Right cardiac atrium (tissue), 5 donors: ENCODE results near the gene CGB3. TPM values are rescaled to one million over a fixed set of nuclear protein-coding genes. Genes with fewer than 3 reads are reported as not detected.

ENCODE experiments used
- ATAC-seq, 2 donors: fragments of 200-7000 bp; cut with Tn5 transposase; one replicate each; pipeline versions ENCODE4 v1.8.0 to v1.9.1; 2020; ENCODE audit warnings: moderate library complexity in 2 of 2, mild to moderate bottlenecking in 1 of 2
- DNase-seq, 3 donors: peaks; one replicate each; pipeline ENCODE4 v3.0.0-alpha.2; 2020
- H3K27ac ChIP-seq: one replicate; pipeline ENCODE4 v1.5.1; 2013; ENCODE audit warnings: mild to moderate bottlenecking, low read length, control low read depth, moderate library complexity
- H3K27me3 ChIP-seq: one replicate; pipeline ENCODE4 v1.6.1; 2013; ENCODE audit not compliant: control insufficient read depth, insufficient read depth
- H3K4me1 ChIP-seq: one replicate; pipeline ENCODE4 v1.6.1; 2013; ENCODE audit warnings: low read length; ENCODE audit not compliant: control insufficient read depth, insufficient read depth
- H3K4me3 ChIP-seq: one replicate; pipeline ENCODE4 v1.5.1; 2013; ENCODE audit warnings: low read length, control low read depth
- H3K9me3 ChIP-seq: one replicate; pipeline ENCODE4 v1.6.1; 2013; ENCODE audit warnings: low read length; ENCODE audit not compliant: control insufficient read depth
- WGBS: extraction: QIAGEN DNeasy Blood & Tissue Kit; methylation state at CpG from one replicate; pipeline ENCODE4 v1.1.7; 2013; 5-methylcytosine and 5-hydroxymethylcytosine counted together
- intact Hi-C, 4 donors: fragments of 100-400 bp; cut with DNase I; formaldehyde crosslinking; loops; one replicate each; pipeline versions ENCODE4 v1.11.0 to v1.14.0; 2022 to 2023
- microRNA-seq, 2 donors: library from miRNA; unstranded; fragments of <30 nt; microRNA quantifications; one replicate each; pipeline ENCODE4 v1.2.0, GENCODE V29; 2020 to 2021
- polyA plus RNA-seq: library from polyadenylated mRNA; stranded (reverse); fragments of 200-250 nt; gene quantifications from one replicate; pipeline ENCODE4 v1.2.3, GENCODE V29; 2013
- total RNA-seq, 4 donors: library from RNA; stranded (reverse); fragmentation: NEBNext Ultra II Directional; extraction: Animal tissue kit (Norgen Biotek cat#: 25700); gene quantifications; one replicate each; pipeline ENCODE4 v1.2.1, GENCODE V29; 2021
- donor health status: healthy with polysubstance abuse.
- donor health status: DM: no; HTN: yes; CAD: no.
- donor health status: DM: no; HTN: no; CAD: no.
- donor health status: DM: no; HTN: yes; CAD: no; lungs with severe emphysema.
- donor health status: DM: yes; HTN: yes; CAD: no.

The CGB3 gene
- total and polyA plus RNA-seq, 5 donors: not detected

DNA sequence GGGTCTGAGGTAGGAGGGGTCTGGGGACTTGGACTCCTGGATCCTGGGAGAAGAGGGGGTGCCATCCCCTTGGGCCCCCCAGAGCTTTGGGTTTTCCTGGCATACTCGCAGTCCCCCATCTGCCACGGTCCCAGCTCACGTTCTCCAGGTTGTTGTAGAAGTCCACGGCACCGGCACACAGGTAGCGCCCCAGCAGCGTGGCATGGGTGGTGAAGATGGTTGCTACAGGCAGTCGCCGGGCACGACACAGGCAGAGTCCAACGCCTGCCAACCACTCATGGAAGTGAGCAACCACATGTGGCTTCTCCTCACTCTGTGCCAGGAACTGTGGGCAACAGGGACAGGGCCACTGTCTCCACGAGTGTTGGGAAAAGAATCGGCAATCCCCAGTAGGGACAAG lies 38.4 kb downstream of the CGB3 start:
- intact Hi-C loops: no loop called here
- WGBS: 96% methylated on average over 13 of the region's 13 CpGs
- H3K27ac ChIP-seq: no peak overlapping the region

DNA sequence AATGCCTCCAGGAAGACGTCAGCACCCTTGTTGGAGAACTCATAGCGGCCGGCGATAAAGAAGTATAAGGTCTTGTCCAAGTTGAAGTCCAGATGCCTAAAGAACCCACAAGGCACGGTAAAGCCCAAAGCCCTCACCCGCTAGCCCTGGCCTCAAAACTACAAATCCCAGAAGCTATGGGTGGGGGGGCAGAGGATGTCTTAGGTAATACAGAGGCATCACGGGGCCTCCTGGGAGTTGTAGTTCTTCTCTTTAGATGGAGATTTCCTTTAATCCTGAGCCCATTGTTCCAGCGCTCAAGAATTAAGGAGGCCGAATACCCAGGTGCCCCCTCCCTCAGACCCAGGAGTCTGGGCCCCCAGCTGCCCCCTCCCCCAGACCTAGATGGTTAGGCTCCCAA lies 41.9 kb downstream of the CGB3 start:
- intact Hi-C loops: no loop called here
- Histone ChIP-seq H3K27me3 (no peaks in the 10 kb centered on the region), H3K4me1 (no peaks in the 10 kb centered on the region), H3K9me3 (no peaks in the 10 kb centered on the region), H3K27ac (no peak overlapping the region), H3K4me3 (no peak overlapping the region)
- DNase-seq (no peak), ATAC-seq (no peak)
- WGBS: 95% methylated on average over 9 of the region's 9 CpGs

More for the DNA sequence above, 38.4 kb downstream of the CGB3 start:
- DNase-seq: no peak
- Histone ChIP-seq H3K4me1 (no peaks in the 10 kb centered on the region), H3K9me3 (no peaks in the 10 kb centered on the region), H3K4me3 (no peak overlapping the region), H3K27me3 (no peaks in the 10 kb centered on the region)
- no peak for ATAC-seq

DNA sequence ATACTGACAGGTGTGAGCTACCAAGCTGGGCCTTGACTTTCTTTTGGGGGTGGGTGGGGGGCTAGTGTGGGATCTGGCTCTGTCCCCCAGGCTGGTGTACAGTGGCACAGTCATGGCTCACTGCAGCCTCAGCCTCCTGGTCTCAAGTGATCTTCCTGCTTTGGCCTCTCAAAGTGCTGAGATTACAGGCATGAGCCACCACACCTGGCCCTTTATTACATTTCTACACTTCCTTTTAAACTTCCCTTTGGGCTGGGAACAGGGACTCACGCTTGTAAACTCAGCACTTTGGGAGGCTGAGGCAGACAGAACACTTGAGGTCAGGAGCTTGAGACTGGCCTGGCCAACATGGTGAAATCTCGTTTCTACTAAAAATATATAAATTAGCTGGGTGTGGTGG lies 47.1 kb downstream of the CGB3 start:
- Histone ChIP-seq H3K4me3 (no peak overlapping the region), H3K27ac (no peak overlapping the region), H3K9me3 (no peaks in the 10 kb centered on the region), H3K4me1 (no peaks in the 10 kb centered on the region), H3K27me3 (no peaks in the 10 kb centered on the region)
- 75% methylated on average over 2 of the region's 2 CpGs for WGBS
- intact Hi-C loops: loop anchor here in 2 of 4 donors (10.0 kb wide), 1 partner anchor 182 kb away; no protein-coding TSS in a partner anchor
- no peak for DNase-seq
- ATAC-seq: no peak

DNA sequence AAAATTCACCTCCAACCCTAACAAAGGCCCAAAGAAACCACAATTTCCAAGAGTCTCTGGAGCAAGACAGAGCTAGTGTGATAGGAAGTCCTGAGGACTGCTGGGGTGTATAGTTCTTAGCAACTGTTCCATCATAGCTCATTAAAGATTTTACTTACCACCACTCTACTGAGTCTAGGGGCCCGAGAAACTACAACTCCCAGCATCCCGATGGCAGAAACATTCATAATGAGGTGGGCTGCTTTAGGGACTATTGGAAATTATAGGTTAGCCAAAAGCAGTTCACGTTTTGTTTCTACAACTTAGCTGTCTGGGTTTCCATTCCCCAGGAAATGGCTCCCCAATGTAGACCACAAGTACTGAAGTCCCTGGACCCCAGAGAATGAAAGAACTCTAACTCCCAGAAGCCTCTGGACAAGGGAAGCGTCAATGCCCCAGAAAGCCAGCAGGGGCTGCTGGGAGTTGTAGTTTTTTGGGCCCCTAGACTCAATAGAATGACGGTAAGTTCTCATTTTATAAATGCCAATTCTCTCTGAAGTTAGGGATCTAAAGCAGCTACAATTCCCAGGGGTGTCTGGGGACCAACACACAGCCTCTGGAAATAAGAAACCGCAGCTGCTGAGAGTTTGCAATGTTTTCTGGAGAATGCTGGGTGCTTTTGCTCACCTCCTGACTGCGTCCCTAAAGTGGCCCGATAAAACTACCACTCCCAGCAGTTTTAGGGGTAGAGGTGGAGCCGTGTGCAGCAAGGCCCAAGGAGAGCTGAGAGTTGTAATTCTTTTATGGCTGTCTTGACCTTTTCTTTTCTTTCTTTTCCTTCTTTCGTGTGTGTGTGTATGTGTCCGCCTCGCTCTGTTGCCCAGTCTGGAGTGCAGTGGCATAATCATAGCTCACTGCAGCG lies 47.9 kb downstream of the CGB3 start:
- no peak for ATAC-seq
- intact Hi-C loops: loop anchor here in 2 of 4 donors (10.0 kb wide), 1 partner anchor 181 kb away; no protein-coding TSS in a partner anchor
- Histone ChIP-seq H3K9me3 (no peaks in the 10 kb centered on the region), H3K27ac (no peak overlapping the region), H3K4me3 (no peak overlapping the region), H3K27me3 (no peaks in the 10 kb centered on the region), H3K4me1 (no peaks in the 10 kb centered on the region)
- DNase-seq: no peak
- WGBS: 85% methylated on average over 13 of the region's 13 CpGs

Small RNAs within 50 kb of the gene (microRNA-seq; reads per million reads assigned to microRNA genes)
- gene MIR6798: 0 reads per million in 2 donors

Other genes with a start within 250 kb of the CGB3 start
- 10 to 100 TPM; 24.6 to 46.7 (median 37.9) TPM for gene BCAT2, start 213.3 kb downstream of the CGB3 start, total RNA-seq
- 39.7 TPM for gene BCAT2, start 213.3 kb downstream of the CGB3 start, polyA plus RNA-seq
- gene HSD17B14, start 187.8 kb downstream of the CGB3 start, total RNA-seq: 1 to 10 TPM; 4.0 to 7.6 (median 5.5) TPM
- 4.0 TPM for gene HSD17B14, start 187.8 kb downstream of the CGB3 start, polyA plus RNA-seq
- 10 to 100 TPM; 37.4 to 50.2 (median 44.0) TPM for gene PLEKHA4, start 155.7 kb downstream of the CGB3 start, total RNA-seq
- 32.0 TPM for gene PLEKHA4, start 155.7 kb downstream of the CGB3 start, polyA plus RNA-seq
- 10 to 100 TPM; 60.8 to 80.2 (median 70.9) TPM for gene PPP1R15A, start 151.9 kb downstream of the CGB3 start, total RNA-seq
- gene PPP1R15A, start 151.9 kb downstream of the CGB3 start, polyA plus RNA-seq: 156 TPM
- 1 to 10 TPM in 1 of 4 donors, under 1 TPM in 2, not detected in 1; 0.40 to 1.4 (median 0.46) TPM for gene TULP2, start 125.6 kb downstream of the CGB3 start, total RNA-seq
- 0.07 TPM for gene TULP2, start 125.6 kb downstream of the CGB3 start, polyA plus RNA-seq
- gene NUCB1, start 124.0 kb downstream of the CGB3 start, total RNA-seq: 100 to 1,000 TPM; 275 to 327 (median 307) TPM
- gene NUCB1, start 124.0 kb downstream of the CGB3 start, polyA plus RNA-seq: 213 TPM
- under 1 TPM in 1 of 4 donors, not detected in 3; 0.31 TPM for gene DHDH, start 90.6 kb downstream of the CGB3 start, total RNA-seq
- gene DHDH, start 90.6 kb downstream of the CGB3 start, polyA plus RNA-seq: not detected
- 10 to 100 TPM; 23.8 to 34.6 (median 30.4) TPM for gene BAX, start 69.5 kb downstream of the CGB3 start, total RNA-seq
- 24.4 TPM for gene BAX, start 69.5 kb downstream of the CGB3 start, polyA plus RNA-seq
- gene FTL, start 59.0 kb downstream of the CGB3 start, total RNA-seq: 1,000 to 10,000 TPM; 1,459 to 1,840 (median 1,541) TPM
- gene FTL, start 59.0 kb downstream of the CGB3 start, polyA plus RNA-seq: 1,675 TPM
- gene GYS1, start 31.0 kb downstream of the CGB3 start, total RNA-seq: 10 to 100 TPM; 62.7 to 95.9 (median 89.0) TPM
- gene GYS1, start 31.0 kb downstream of the CGB3 start, polyA plus RNA-seq: 61.4 TPM
- gene RUVBL2, start 30.4 kb downstream of the CGB3 start, total RNA-seq: 10 to 100 TPM; 39.4 to 47.3 (median 45.4) TPM
- 54.5 TPM for gene RUVBL2, start 30.4 kb downstream of the CGB3 start, polyA plus RNA-seq
- gene LHB, start 7.2 kb downstream of the CGB3 start, total RNA-seq: not detected
- gene LHB, start 7.2 kb downstream of the CGB3 start, polyA plus RNA-seq: not detected
- not detected for gene CGB2, start 7.6 kb upstream of the CGB3 start, total RNA-seq
- not detected for gene CGB2, start 7.6 kb upstream of the CGB3 start, polyA plus RNA-seq
- gene CGB1, start 12.6 kb upstream of the CGB3 start, total RNA-seq: not detected
- not detected for gene CGB1, start 12.6 kb upstream of the CGB3 start, polyA plus RNA-seq
- gene CGB5, start 19.5 kb upstream of the CGB3 start, total RNA-seq: not detected
- not detected for gene CGB5, start 19.5 kb upstream of the CGB3 start, polyA plus RNA-seq
- not detected for gene CGB8, start 24.8 kb upstream of the CGB3 start, total RNA-seq
- gene CGB8, start 24.8 kb upstream of the CGB3 start, polyA plus RNA-seq: not detected
- under 1 TPM in 1 of 4 donors, not detected in 3; 0.26 TPM for gene CGB7, start 33.4 kb upstream of the CGB3 start, total RNA-seq
- 0.07 TPM for gene CGB7, start 33.4 kb upstream of the CGB3 start, polyA plus RNA-seq
- gene NTF4, start 40.5 kb upstream of the CGB3 start, total RNA-seq: under 1 TPM in 3 of 4 donors, not detected in 1; 0.37 to 0.53 (median 0.41) TPM
- 2.2 TPM for gene NTF4, start 40.5 kb upstream of the CGB3 start, polyA plus RNA-seq
- 1 to 10 TPM; 1.2 to 1.5 (median 1.4) TPM for gene KCNA7, start 48.4 kb upstream of the CGB3 start, total RNA-seq
- gene KCNA7, start 48.4 kb upstream of the CGB3 start, polyA plus RNA-seq: 2.8 TPM
- gene SNRNP70, start 61.1 kb upstream of the CGB3 start, total RNA-seq: 100 to 1,000 TPM; 117 to 146 (median 132) TPM
- gene SNRNP70, start 61.1 kb upstream of the CGB3 start, polyA plus RNA-seq: 144 TPM
- gene LIN7B, start 90.0 kb upstream of the CGB3 start, total RNA-seq: 10 to 100 TPM; 18.0 to 23.6 (median 19.7) TPM
- 33.4 TPM for gene LIN7B, start 90.0 kb upstream of the CGB3 start, polyA plus RNA-seq
- gene C19orf73, start 94.8 kb upstream of the CGB3 start, total RNA-seq: 1 to 10 TPM; 1.2 to 2.1 (median 1.7) TPM
- gene C19orf73, start 94.8 kb upstream of the CGB3 start, polyA plus RNA-seq: 3.3 TPM
- 10 to 100 TPM in 3 of 4 donors, 1 to 10 TPM in 1; 9.5 to 11.9 (median 10.9) TPM for gene PPFIA3, start 95.2 kb upstream of the CGB3 start, total RNA-seq
- gene PPFIA3, start 95.2 kb upstream of the CGB3 start, polyA plus RNA-seq: 13.2 TPM
- gene HRC, start 131.1 kb upstream of the CGB3 start, total RNA-seq: 100 to 1,000 TPM; 505 to 682 (median 577) TPM
- gene HRC, start 131.1 kb upstream of the CGB3 start, polyA plus RNA-seq: 712 TPM
- 10 to 100 TPM; 28.3 to 36.4 (median 33.6) TPM for gene TRPM4, start 133.5 kb upstream of the CGB3 start, total RNA-seq
- 32.5 TPM for gene TRPM4, start 133.5 kb upstream of the CGB3 start, polyA plus RNA-seq